Measurements from ENCODE around the gene FATE1.

FATE1 gene

DNA sequence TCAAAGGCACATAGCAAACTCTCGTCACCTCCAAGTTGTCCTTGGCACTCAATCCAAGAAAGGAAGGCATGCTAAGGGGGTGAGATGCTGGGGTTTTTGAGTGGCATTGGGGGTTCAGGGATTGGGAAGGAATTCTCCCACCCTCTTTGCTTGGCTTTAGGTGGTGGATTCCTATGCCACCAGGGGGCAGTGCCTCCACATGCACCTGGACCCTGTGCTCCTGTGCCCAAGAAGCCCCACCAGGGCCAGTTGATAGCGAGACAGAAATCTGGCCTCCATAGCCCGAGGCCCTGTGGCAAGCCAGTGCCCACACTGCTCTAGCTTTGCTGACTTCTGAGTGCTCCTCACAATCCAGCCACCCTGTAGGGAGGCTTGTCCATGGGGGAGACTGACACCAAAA, 2.0 kb upstream of the FATE1 start:
- no peaks in the 10 kb centered on the region for H3K27me3 ChIP-seq
- TF ChIP-seq, protein P1, sequence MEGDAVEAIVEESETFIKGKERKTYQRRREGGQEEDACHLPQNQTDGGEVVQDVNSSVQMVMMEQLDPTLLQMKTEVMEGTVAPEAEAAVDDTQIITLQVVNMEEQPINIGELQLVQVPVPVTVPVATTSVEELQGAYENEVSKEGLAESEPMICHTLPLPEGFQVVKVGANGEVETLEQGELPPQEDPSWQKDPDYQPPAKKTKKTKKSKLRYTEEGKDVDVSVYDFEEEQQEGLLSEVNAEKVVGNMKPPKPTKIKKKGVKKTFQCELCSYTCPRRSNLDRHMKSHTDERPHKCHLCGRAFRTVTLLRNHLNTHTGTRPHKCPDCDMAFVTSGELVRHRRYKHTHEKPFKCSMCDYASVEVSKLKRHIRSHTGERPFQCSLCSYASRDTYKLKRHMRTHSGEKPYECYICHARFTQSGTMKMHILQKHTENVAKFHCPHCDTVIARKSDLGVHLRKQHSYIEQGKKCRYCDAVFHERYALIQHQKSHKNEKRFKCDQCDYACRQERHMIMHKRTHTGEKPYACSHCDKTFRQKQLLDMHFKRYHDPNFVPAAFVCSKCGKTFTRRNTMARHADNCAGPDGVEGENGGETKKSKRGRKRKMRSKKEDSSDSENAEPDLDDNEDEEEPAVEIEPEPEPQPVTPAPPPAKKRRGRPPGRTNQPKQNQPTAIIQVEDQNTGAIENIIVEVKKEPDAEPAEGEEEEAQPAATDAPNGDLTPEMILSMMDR (IDR thresholded peaks at IDR 0.05), result no peak
- no peaks in the 10 kb centered on the region for H3K36me3 ChIP-seq
- H3K4me1 ChIP-seq, result no peaks in the 10 kb centered on the region
- no peak overlapping the region for H3K27ac ChIP-seq
- no peak for DNase-seq
- H3K9me3 ChIP-seq, result no peaks in the 10 kb centered on the region
- no peak overlapping the region for H3K4me3 ChIP-seq
- intact Hi-C loops (cut with DNase I; ENCODE audit: low total_unique reads), result no loop called here

DNA sequence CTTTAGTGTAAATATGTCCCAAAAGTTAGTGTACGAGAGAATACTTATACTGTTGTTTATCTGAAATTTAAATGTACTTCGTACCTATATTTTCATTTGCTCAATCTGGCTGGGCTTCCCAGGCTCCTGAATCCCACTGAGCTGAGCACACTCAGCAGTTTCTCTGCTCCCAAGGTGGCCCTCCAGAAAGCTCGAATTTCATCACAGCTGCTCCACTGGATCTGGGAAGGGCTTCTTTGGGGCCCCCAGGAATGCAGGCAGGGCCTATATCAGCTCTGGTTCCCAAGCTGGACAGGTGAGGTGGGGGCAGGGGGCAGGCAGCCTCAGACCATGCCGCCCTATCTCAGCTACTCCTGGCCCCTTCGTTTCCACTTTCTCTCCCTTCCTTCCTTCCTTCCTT, 1.5 kb upstream of the FATE1 start:
- no peak overlapping the region for H3K27ac ChIP-seq
- DNase-seq, result no peak
- H3K36me3 ChIP-seq, result no peaks in the 10 kb centered on the region
- H3K9me3 ChIP-seq, result no peaks in the 10 kb centered on the region
- intact Hi-C loops (cut with DNase I; ENCODE audit: low total_unique reads), result no loop called here
- TF ChIP-seq, protein P1 (IDR thresholded peaks at IDR 0.05), result no peak
- H3K4me1 ChIP-seq, result no peaks in the 10 kb centered on the region
- no peak overlapping the region for H3K4me3 ChIP-seq
- H3K27me3 ChIP-seq, result no peaks in the 10 kb centered on the region

DNA sequence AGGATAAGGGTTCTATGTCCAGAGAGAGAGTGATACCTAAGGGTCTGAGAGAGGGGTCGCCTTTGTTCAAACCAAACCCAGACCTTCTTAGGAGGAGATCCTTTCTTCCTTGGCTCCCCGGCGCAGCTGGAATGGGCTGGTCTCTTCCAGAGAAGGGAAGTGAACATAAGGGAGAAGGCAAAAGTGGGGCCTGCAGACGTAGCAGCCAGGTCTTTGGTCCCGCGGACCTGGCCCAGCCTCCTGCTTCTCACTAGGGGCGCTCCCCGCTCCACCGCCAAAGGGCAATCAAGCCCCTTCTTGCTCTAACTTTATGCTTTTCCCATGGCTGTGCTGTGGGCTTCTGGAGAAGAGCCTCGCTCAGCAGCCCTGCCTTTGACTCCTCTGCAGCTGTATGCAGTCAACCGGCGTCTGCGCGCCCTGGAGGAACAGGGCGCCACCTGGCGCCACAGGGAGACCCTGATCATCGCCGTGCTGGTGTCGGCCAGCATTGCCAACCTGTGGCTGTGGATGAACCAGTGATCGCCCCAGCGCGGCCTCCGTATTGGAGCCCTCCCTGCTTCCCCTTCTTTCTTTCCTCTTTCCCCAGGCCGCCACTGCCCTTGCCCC, 6.5 kb downstream of the FATE1 start:
- DNase-seq, result peak in 1 of 2 donors; percentile 31
- TF ChIP-seq, protein P1 (IDR thresholded peaks at IDR 0.05), result no peak
- Histone ChIP-seq H3K4me3 (no peak overlapping the region), H3K36me3 (no peaks in the 10 kb centered on the region), H3K27me3 (no peaks in the 10 kb centered on the region), H3K4me1 (no peaks in the 10 kb centered on the region), H3K9me3 (no peaks in the 10 kb centered on the region), H3K27ac (no peak overlapping the region)
- intact Hi-C loops (cut with DNase I; ENCODE audit: low total_unique reads), result no loop called here

DNA sequence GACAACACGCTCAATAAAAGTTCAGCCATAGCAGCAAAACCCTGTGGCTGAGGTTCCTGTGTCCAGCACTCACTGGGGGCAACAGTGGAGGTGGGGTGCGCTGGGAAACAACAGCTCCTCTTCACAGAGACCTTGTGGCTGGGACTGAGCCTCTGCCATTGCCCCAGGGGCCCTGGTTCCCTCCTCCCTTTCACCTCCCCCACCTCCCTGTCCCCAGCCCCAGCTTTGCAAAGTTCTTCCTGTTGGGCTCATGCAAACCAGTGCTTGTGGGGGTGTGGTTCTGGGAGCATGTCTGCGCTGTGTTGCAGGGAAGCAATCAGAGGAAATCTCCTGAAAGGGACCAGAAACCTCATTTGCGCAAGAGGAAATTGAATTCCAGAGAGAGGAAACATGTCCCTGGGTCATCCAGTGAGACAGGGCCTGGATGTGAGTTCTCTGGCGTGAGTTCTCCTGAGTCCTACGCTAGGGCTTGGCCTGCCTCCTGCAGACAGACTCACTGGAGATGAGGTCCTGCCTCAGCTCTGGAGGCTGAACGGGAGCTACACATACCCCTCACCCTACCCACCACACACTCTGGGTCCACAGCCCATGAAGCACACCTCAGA, 7.4 kb downstream of the FATE1 start:
- H3K9me3 ChIP-seq, result no peaks in the 10 kb centered on the region
- no peak for DNase-seq
- H3K4me1 ChIP-seq, result no peaks in the 10 kb centered on the region
- H3K27ac ChIP-seq, result no peak overlapping the region
- H3K27me3 ChIP-seq, result no peaks in the 10 kb centered on the region
- no peaks in the 10 kb centered on the region for H3K36me3 ChIP-seq
- TF ChIP-seq, protein P1 (IDR thresholded peaks at IDR 0.05), result no peak
- intact Hi-C loops (cut with DNase I; ENCODE audit: low total_unique reads), result no loop called here
- no peak overlapping the region for H3K4me3 ChIP-seq

DNA sequence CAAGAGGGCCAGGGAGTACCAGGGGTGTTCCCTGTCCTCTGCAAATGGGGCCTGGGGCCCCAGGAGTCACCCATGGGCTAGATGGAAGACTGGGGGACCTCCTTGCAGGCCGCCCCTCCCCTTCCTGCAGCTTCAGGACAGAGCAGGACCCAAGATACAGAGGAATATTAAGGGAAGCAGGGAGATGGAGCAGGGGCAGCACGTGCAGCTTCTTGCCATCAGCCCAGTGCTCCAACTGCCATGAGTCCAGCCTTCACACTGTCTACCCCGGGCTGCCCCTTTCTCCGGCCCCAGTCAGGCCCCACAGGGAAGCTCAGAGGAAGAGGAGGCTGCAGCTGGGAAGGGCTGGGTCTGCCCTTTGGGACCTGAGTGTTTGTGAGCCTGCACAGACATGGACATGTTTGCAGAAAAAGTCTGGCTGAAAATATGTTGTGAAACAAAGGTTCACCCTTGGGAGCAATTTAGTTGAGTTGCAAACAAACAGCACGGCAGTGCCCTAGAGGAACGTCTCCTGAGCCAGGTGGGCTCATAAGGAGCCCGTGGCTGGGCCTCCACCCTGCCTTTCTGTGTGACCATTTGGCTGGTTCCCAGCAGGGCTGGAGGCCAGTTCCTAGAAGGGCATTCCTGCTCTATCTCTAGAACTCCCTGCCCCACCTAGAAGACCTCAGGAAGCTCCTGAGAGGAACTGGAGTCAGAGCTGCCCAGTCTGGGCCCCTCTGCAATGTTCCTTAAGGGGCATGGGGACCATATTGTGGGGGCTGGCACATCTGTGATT, 8.9 kb downstream of the FATE1 start:
- no peaks in the 10 kb centered on the region for H3K4me1 ChIP-seq
- no peak for DNase-seq
- intact Hi-C loops (cut with DNase I; ENCODE audit: low total_unique reads), result no loop called here
- H3K4me3 ChIP-seq, result no peak overlapping the region
- no peak overlapping the region for H3K27ac ChIP-seq
- H3K27me3 ChIP-seq, result no peaks in the 10 kb centered on the region
- no peaks in the 10 kb centered on the region for H3K9me3 ChIP-seq
- TF ChIP-seq, protein P1 (IDR thresholded peaks at IDR 0.05), result no peak
- H3K36me3 ChIP-seq, result no peaks in the 10 kb centered on the region
